CD4-positive, alpha-beta T cell treated with Interleukin-15 for 4 hours (primary cell): Measurements from ENCODE around the gene GSTCD.
"Not testable (repeated sequence)": the region's sequence is repeated elsewhere in the genome, so short reads cannot be mapped to it uniquely, and the experiment has no call there.

Experiments used
- DNase-seq: peaks from one replicate; pipeline ENCODE4 v3.0.0-alpha.2; 2020; ENCODE audit warnings: low spot score

Gene GSTCD

GRCh38 chr4:105708181-105709080 lies at the start of gene GSTCD, which contains the start of gene INTS12:
Gene GSTCD, plus strand, starts transcription at chr4:105708784. Its CDS starts 8,830 bp downstream, at chr4:105717614.
Gene INTS12, minus strand, starts transcription at chr4:105708689. Its CDS starts 8,684 bp downstream, at chr4:105700005.
- peak; percentile 89 for DNase-seq

GRCh38 chr4:105659190-105659589 lies 49.4 kb upstream of the GSTCD start:
- DNase-seq = no peak

- DNase-seq = no peak
Observed at GRCh38 chr4:105661028-105661427, 47.6 kb upstream of the GSTCD start.

GRCh38 chr4:105662935-105663675 lies 45.5 kb upstream of the GSTCD start:
- no peak for DNase-seq

GRCh38 chr4:105666693-105667092 lies 41.9 kb upstream of the GSTCD start:
- no peak for DNase-seq

- no peak for DNase-seq
Observed at GRCh38 chr4:105670684-105671083, 37.9 kb upstream of the GSTCD start.

- no peak for DNase-seq
Observed at GRCh38 chr4:105671301-105671700, 37.3 kb upstream of the GSTCD start.

- DNase-seq = no peak
Observed at GRCh38 chr4:105674011-105674410, 34.6 kb upstream of the GSTCD start.

GRCh38 chr4:105677709-105678108 lies 30.9 kb upstream of the GSTCD start:
- DNase-seq = no peak

- DNase-seq = no peak
Observed at GRCh38 chr4:105679186-105679585, 29.4 kb upstream of the GSTCD start.

- DNase-seq = no peak
Observed at GRCh38 chr4:105683038-105683437, 25.5 kb upstream of the GSTCD start.

GRCh38 chr4:105686571-105686970 lies 22.0 kb upstream of the GSTCD start:
- DNase-seq = no peak

GRCh38 chr4:105694812-105695211 lies 13.8 kb upstream of the GSTCD start:
- not testable (repeated sequence) for DNase-seq

GRCh38 chr4:105695832-105696231 lies 12.8 kb upstream of the GSTCD start:
- not testable (repeated sequence) for DNase-seq

- no peak for DNase-seq
Observed at GRCh38 chr4:105698607-105699006, 10.0 kb upstream of the GSTCD start.

GRCh38 chr4:105707782-105708180 lies 803 bp upstream of the GSTCD start:
- no peak for DNase-seq

GRCh38 chr4:105709081-105709450 lies 482 bp downstream of the GSTCD start:
- peak; percentile 3 for DNase-seq

GRCh38 chr4:105710012-105710600 lies 1.5 kb downstream of the GSTCD start:
- no peak for DNase-seq

GRCh38 chr4:105710678-105711077 lies 2.1 kb downstream of the GSTCD start:
- no peak for DNase-seq

- no peak for DNase-seq
Observed at GRCh38 chr4:105712766-105713165, 4.2 kb downstream of the GSTCD start.

GRCh38 chr4:105714071-105714521 lies 5.5 kb downstream of the GSTCD start:
- no peak for DNase-seq

GRCh38 chr4:105714932-105715331 lies 6.3 kb downstream of the GSTCD start:
- no peak for DNase-seq
